Ascending aorta (tissue), 2 donors: ENCODE measurements around the gene PCDHA1. TPM values are rescaled to one million over a fixed set of nuclear protein-coding genes. Genes with fewer than 3 reads are reported as not detected.

Experiments
- DNase-seq, 2 donors: peaks; one replicate each; pipeline ENCODE4 v3.0.0-alpha.2; 2019; ENCODE audit warnings: low spot score in 2 of 2
- H3K27ac ChIP-seq, 2 donors: fragments of 200-600 bp; sonication (generic); one replicate each; pipeline ENCODE4 v1.5.1; 2016 to 2017; ENCODE audit warnings: mild to moderate bottlenecking in 1 of 2
- H3K27me3 ChIP-seq: fragments of 200-600 bp; sonication (generic); one replicate; pipeline ENCODE4 v1.5.1; 2017
- H3K36me3 ChIP-seq, 2 donors: fragments of 200-600 bp; sonication (generic); one replicate each; pipeline ENCODE4 v1.5.1; 2016
- H3K4me1 ChIP-seq, 2 donors: fragments of 200-600 bp; sonication (generic); one replicate each; pipeline ENCODE4 v1.5.1; 2016 to 2017; ENCODE audit warnings: mild to moderate bottlenecking in 1 of 2
- H3K4me3 ChIP-seq, 2 donors: fragments of 200-600 bp; sonication (generic); one replicate each; pipeline ENCODE4 v1.5.1; 2016 to 2017; ENCODE audit warnings: mild to moderate bottlenecking in 1 of 2
- H3K9me3 ChIP-seq, 2 donors: fragments of 200-600 bp; sonication (generic); one replicate each; pipeline ENCODE4 v1.5.1; 2016
- CTCF ChIP-seq, 3 experiments: fragments of 200-600 bp in 2 of 3; fragments of 450-650 bp in 1 of 3; sonication (generic) in 2 of 3; IDR thresholded peaks; one replicate each; pipeline ENCODE4 v1.5.1; 2016 to 2019; ENCODE audit warnings: antibody characterized with exemption in 3 of 3, mild to moderate bottlenecking in 1 of 3, moderate library complexity in 1 of 3
- intact Hi-C: fragments of 100-400 bp; cut with DNase I; formaldehyde crosslinking; loops from one replicate; pipeline ENCODE4 v1.15.1; 2023
- total RNA-seq: library from RNA; depleted of rRNA; stranded (reverse); fragments of >200 nt; gene quantifications from one replicate; pipeline ENCODE4 v1.1.0, GENCODE V29; 2016

The PCDHA1 gene
- total RNA-seq, 1 donor from 2014 or later: not detected

GRCh38 chr5:140953234-140953633, 167.3 kb downstream of the PCDHA1 start:
- H3K36me3 ChIP-seq: no peaks in the 10 kb centered on the region
- intact Hi-C loops: no loop called here
- H3K27me3 ChIP-seq: no peaks in the 10 kb centered on the region
- H3K4me1 ChIP-seq: no peaks in the 10 kb centered on the region
- DNase-seq: no peak
- TF ChIP-seq CTCF (IDR thresholded peaks at IDR 0.05): no peak
- no peak overlapping the region for H3K27ac ChIP-seq
- H3K9me3 ChIP-seq: peaks cover 0 to 3% of the 10 kb centered on the region in 2 donors
- H3K4me3 ChIP-seq: no peak overlapping the region

GRCh38 chr5:140962190-140962589, 176.2 kb downstream of the PCDHA1 start:
- Histone ChIP-seq H3K4me1 (peaks cover 4% of the 10 kb centered on the region in 2 donors), H3K27me3 (no peaks in the 10 kb centered on the region), H3K36me3 (no peaks in the 10 kb centered on the region), H3K27ac (no peak overlapping the region), H3K4me3 (no peak overlapping the region), H3K9me3 (no peaks in the 10 kb centered on the region)
- no peak for DNase-seq
- TF ChIP-seq CTCF (IDR thresholded peaks at IDR 0.05): no peak
- intact Hi-C loops: no loop called here

- no peak for DNase-seq
- H3K9me3 ChIP-seq: no peaks in the 10 kb centered on the region
- no peaks in the 10 kb centered on the region for H3K36me3 ChIP-seq
- H3K27me3 ChIP-seq: no peaks in the 10 kb centered on the region
- H3K4me1 ChIP-seq: peaks cover 4% of the 10 kb centered on the region in 2 donors
- intact Hi-C loops: no loop called here
- no peak overlapping the region for H3K4me3 ChIP-seq
- no peak overlapping the region for H3K27ac ChIP-seq
- no peak for TF ChIP-seq CTCF (IDR thresholded peaks at IDR 0.05)
Observed at GRCh38 chr5:140964356-140964755, 178.4 kb downstream of the PCDHA1 start.

- intact Hi-C loops: no loop called here
- peak overlapping the region; percentile 67 to 72 for H3K4me3 ChIP-seq
- H3K27ac ChIP-seq: peak overlapping the region; percentile 42 to 44
- no peaks in the 10 kb centered on the region for H3K36me3 ChIP-seq
- no peaks in the 10 kb centered on the region for H3K9me3 ChIP-seq
- no peaks in the 10 kb centered on the region for H3K27me3 ChIP-seq
- no peak for TF ChIP-seq CTCF (IDR thresholded peaks at IDR 0.05)
- DNase-seq: no peak
- H3K4me1 ChIP-seq: peaks cover 4% of the 10 kb centered on the region in 2 donors
Observed at GRCh38 chr5:140965905-140966292, 180.0 kb downstream of the PCDHA1 start.

GRCh38 chr5:140966293-140967225, 180.6 kb downstream of the PCDHA1 start, which contains the start of gene PCDHAC2:
Gene PCDHAC2 (plus strand): TSS chr5:140966476. CDS start chr5:140966767, 291 bp downstream.
- peak within 1 kb of the TSS; percentile 67 to 72 for H3K4me3 ChIP-seq
- H3K36me3 ChIP-seq: no peaks in the 10 kb centered on the region
- H3K27me3 ChIP-seq: no peaks in the 10 kb centered on the region
- no peaks in the 10 kb centered on the region for H3K9me3 ChIP-seq
- intact Hi-C loops: no loop called here
- H3K27ac ChIP-seq: peak within 1 kb of the TSS; percentile 42 to 44
- DNase-seq: no peak
- no peak for TF ChIP-seq CTCF (IDR thresholded peaks at IDR 0.05)
- peaks cover 4% of the 10 kb centered on the region in 2 donors for H3K4me1 ChIP-seq
